Lung (tissue), 12 donors: Measurements from ENCODE around the gene PLCG2. TPM values are rescaled to one million over a fixed set of nuclear protein-coding genes. Genes with fewer than 3 reads are reported as not detected.

Source experiments
- ATAC-seq: fragments of 200-7000 bp; cut with Tn5 transposase; one replicate; pipeline ENCODE4 v1.9.1; 2020; ENCODE audit warnings: moderate number of reproducible peaks; ENCODE audit not compliant: insufficient read depth, low FRiP score
- DNase-seq, 3 donors: peaks; one replicate each; pipeline ENCODE4 v3.0.0-alpha.2; 2013 to 2017
- H3K27ac ChIP-seq, 2 donors: one replicate each; pipeline ENCODE4 v1.5.1; 2013; ENCODE audit warnings: mild to moderate bottlenecking in 2 of 2, moderate library complexity in 2 of 2, control low read depth in 1 of 2, inconsistent platforms in 1 of 2, low read depth in 1 of 2, low read length in 1 of 2
- H3K27me3 ChIP-seq, 3 donors: one replicate each; pipeline ENCODE4 v1.5.1; 2013; ENCODE audit warnings: low read length in 2 of 3; ENCODE audit not compliant: control insufficient read depth in 3 of 3, insufficient read depth in 3 of 3
- H3K36me3 ChIP-seq, 4 donors: one replicate each; pipeline ENCODE4 v1.5.1; 2013; ENCODE audit warnings: low read length in 4 of 4, mild to moderate bottlenecking in 1 of 4, moderate library complexity in 1 of 4; ENCODE audit not compliant: control insufficient read depth in 4 of 4, insufficient read depth in 4 of 4
- H3K4me1 ChIP-seq, 5 donors: one replicate each; pipeline ENCODE4 v1.5.1; 2013; ENCODE audit warnings: low read length in 5 of 5, mild to moderate bottlenecking in 2 of 5, moderate library complexity in 1 of 5; ENCODE audit not compliant: control insufficient read depth in 5 of 5, insufficient read depth in 5 of 5
- H3K4me3 ChIP-seq: one replicate; pipeline ENCODE4 v1.5.1; 2013; ENCODE audit warnings: mild to moderate bottlenecking, control low read depth, moderate library complexity
- H3K9ac ChIP-seq, 2 donors: one replicate each; pipeline ENCODE4 v1.5.1; 2013; ENCODE audit warnings: low read length in 2 of 2, control low read depth in 1 of 2; ENCODE audit not compliant: insufficient read depth in 1 of 2
- H3K9me3 ChIP-seq, 4 donors: one replicate each; pipeline ENCODE4 v1.5.1; 2013; ENCODE audit warnings: low read length in 3 of 4, mild to moderate bottlenecking in 1 of 4, moderate library complexity in 1 of 4; ENCODE audit not compliant: control insufficient read depth in 4 of 4, insufficient read depth in 3 of 4
- whole genome bisulfite sequencing, 2 donors: extraction: QIAGEN DNeasy Blood & Tissue Kit; methylation state at CpG; one replicate each; pipeline ENCODE4 v1.1.7; 2013; 5-methylcytosine and 5-hydroxymethylcytosine counted together
- polyA plus RNA-seq, 2 donors: library from polyadenylated mRNA; stranded (reverse); fragments of 200-250 nt; gene quantifications; one replicate each; pipeline ENCODE4 v1.2.1, GENCODE V29; 2013
- total RNA-seq, 2 donors: library from RNA; depleted of rRNA in 1 of 2; stranded (reverse); fragments of >200 nt in 1 of 2; gene quantifications; one replicate each; pipeline ENCODE4 v1.2.1, GENCODE V29; 2014 to 2021
- TF ChIP-seq, protein P1 (sequence below): IDR thresholded peaks from 2 replicates; pipeline ENCODE4 v1.5.1; 2012; ENCODE audit warnings: mild to moderate bottlenecking; ENCODE audit errors: control extremely low read depth, extremely low read depth
- donor health status: control.
- donor health status: control.
- donor health status: Bipolar disorder and iron deficiency.
- donor health status: healthy.
- donor health status: DM: yes; HTN: yes; CAD: no.

The PLCG2 gene
- total and polyA plus RNA-seq, 4 donors: 8.8 to 41.0 (median 29.4) TPM

DNA sequence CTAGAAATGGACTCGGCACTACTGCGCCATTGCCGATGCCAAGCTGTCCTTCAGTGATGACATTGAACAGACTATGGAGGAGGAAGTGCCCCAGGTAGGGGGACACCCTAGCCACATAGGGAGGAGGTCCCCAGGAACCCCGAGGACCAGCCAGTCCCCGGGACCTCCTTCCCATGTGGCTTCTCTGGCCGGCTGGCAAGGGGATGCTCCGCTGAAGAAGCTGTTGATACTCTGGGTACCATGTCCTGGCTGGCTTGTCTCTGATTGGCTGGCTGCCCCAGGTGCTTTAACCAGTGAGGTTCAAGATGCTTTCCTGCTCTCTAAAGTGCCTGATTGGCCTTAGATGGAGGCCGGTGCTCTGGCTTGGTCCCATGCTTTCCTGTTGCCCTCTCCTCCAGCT lies 128.6 kb downstream of the PLCG2 start:
- Histone ChIP-seq H3K27me3 (no peaks in the 10 kb centered on the region), H3K9me3 (peaks cover 0 to 4% (median 0%) of the 10 kb centered on the region in 4 donors), H3K4me3 (no peak overlapping the region), H3K27ac (no peak overlapping the region), H3K9ac (no peak overlapping the region), H3K36me3 (peaks cover 0 to 14% (median 0%) of the 10 kb centered on the region in 4 donors), H3K4me1 (no peaks in the 10 kb centered on the region)
- TF ChIP-seq, protein P1, sequence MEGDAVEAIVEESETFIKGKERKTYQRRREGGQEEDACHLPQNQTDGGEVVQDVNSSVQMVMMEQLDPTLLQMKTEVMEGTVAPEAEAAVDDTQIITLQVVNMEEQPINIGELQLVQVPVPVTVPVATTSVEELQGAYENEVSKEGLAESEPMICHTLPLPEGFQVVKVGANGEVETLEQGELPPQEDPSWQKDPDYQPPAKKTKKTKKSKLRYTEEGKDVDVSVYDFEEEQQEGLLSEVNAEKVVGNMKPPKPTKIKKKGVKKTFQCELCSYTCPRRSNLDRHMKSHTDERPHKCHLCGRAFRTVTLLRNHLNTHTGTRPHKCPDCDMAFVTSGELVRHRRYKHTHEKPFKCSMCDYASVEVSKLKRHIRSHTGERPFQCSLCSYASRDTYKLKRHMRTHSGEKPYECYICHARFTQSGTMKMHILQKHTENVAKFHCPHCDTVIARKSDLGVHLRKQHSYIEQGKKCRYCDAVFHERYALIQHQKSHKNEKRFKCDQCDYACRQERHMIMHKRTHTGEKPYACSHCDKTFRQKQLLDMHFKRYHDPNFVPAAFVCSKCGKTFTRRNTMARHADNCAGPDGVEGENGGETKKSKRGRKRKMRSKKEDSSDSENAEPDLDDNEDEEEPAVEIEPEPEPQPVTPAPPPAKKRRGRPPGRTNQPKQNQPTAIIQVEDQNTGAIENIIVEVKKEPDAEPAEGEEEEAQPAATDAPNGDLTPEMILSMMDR: no peak
- no peak for DNase-seq
- 80 to 93% methylated on average over 8 of the region's 8 CpGs for WGBS, 2 donors
- ATAC-seq: no peak

DNA sequence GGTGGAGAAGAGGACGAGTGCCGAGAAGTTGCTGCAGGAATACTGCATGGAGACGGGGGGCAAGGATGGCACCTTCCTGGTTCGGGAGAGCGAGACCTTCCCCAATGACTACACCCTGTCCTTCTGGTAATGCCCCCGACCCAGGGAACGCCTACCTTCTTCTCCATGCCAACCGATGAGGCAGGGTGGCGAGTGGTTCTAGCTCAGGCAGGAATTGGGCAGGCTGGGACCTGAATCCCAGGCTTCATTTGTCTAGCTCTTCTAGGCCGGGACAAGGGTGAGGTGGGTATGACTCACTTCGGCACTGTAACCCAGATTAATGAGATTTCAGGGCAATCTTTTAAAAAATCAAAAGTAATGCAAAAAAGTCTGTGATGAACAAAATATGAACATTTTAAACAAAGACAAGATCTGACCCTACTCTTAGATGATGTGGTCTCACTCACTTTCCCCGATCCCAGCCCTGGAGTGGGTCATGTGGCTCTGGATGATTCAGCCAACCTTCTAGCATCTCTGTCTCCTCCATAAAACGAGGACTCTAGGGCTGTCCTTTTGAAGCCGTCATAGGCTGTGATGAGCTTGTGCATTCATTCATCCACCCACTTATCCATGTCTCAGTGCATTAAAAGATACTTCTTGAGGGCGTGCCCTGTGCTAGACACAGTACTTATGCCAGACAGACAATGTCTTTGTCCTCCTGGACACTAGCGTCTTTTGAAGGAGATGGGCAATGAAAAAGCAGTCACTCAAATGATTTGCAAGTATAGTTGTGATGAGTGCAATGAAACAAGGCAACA lies 129.6 kb downstream of the PLCG2 start:
- H3K9ac ChIP-seq: no peak overlapping the region
- no peaks in the 10 kb centered on the region for H3K4me1 ChIP-seq
- H3K27me3 ChIP-seq: no peaks in the 10 kb centered on the region
- no peaks in the 10 kb centered on the region for H3K9me3 ChIP-seq
- peaks cover 0 to 14% (median 0%) of the 10 kb centered on the region in 4 donors for H3K36me3 ChIP-seq
- DNase-seq (no peak), ATAC-seq (no peak)
- H3K27ac ChIP-seq: no peak overlapping the region
- 93 to 96% methylated on average over 16 of the region's 16 CpGs for WGBS, 2 donors
- TF ChIP-seq, protein P1: no peak
- H3K4me3 ChIP-seq: no peak overlapping the region

DNA sequence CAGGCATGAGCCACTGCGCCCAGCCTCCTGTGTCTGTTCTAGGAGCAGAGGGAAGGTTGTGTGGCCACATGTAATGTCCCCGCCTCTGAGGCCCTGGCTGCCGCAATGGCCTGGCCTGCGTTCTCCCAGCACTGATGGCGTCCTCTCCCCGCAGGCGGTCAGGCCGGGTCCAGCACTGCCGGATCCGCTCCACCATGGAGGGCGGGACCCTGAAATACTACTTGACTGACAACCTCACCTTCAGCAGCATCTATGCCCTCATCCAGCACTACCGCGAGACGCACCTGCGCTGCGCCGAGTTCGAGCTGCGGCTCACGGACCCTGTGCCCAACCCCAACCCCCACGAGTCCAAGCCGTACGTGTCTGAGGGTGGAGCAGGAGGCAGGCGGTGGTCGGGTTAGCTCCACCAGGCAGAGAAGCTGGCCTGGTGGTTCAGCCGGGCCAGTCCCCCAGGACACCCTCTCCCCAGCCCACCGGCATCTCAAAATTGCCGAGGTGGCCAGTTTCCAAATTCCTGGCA lies 131.3 kb downstream of the PLCG2 start:
- H3K9me3 ChIP-seq: no peaks in the 10 kb centered on the region
- no peaks in the 10 kb centered on the region for H3K4me1 ChIP-seq
- H3K4me3 ChIP-seq: no peak overlapping the region
- DNase-seq (no peak), ATAC-seq (no peak)
- no peak overlapping the region for H3K27ac ChIP-seq
- H3K9ac ChIP-seq: no peak overlapping the region
- peaks cover 0 to 12% (median 0%) of the 10 kb centered on the region in 4 donors for H3K36me3 ChIP-seq
- TF ChIP-seq, protein P1: no peak
- H3K27me3 ChIP-seq: no peaks in the 10 kb centered on the region
- WGBS, 2 donors: 95 to 97% methylated on average over 28 of the region's 28 CpGs
